Esophagus (tissue), 2 donors: Measurements from ENCODE around the gene HSPA1L. TPM values are rescaled to one million over a fixed set of nuclear protein-coding genes. Genes with fewer than 3 reads are reported as not detected.
"Not testable (repeated sequence)": the region's sequence is repeated elsewhere in the genome, so short reads cannot be mapped to it uniquely, and the experiment has no call there.

Experiments used
- H3K27ac ChIP-seq, 2 donors: one replicate each; pipeline ENCODE4 v1.5.1; 2013; ENCODE audit warnings: low read depth in 2 of 2, mild to moderate bottlenecking in 2 of 2, inconsistent platforms in 1 of 2, low read length in 1 of 2, moderate library complexity in 1 of 2
- H3K27me3 ChIP-seq, 2 donors: one replicate each; pipeline ENCODE4 v1.6.1; 2013; ENCODE audit warnings: low read length in 2 of 2, control low read depth in 1 of 2, mild to moderate bottlenecking in 1 of 2; ENCODE audit not compliant: insufficient read depth in 2 of 2, control insufficient read depth in 1 of 2
- H3K36me3 ChIP-seq, 2 donors: one replicate each; pipeline ENCODE4 v1.6.1; 2013; ENCODE audit warnings: low read length in 1 of 2; ENCODE audit not compliant: control insufficient read depth in 2 of 2, insufficient read depth in 2 of 2
- H3K4me1 ChIP-seq, 2 donors: one replicate each; pipeline ENCODE4 v1.6.1; 2013; ENCODE audit warnings: low read length in 1 of 2; ENCODE audit not compliant: control insufficient read depth in 2 of 2, insufficient read depth in 2 of 2
- H3K4me3 ChIP-seq, 2 donors: one replicate each; pipeline ENCODE4 v1.5.1; 2013; ENCODE audit warnings: low read length in 2 of 2, mild to moderate bottlenecking in 2 of 2, low read depth in 1 of 2, moderate library complexity in 1 of 2
- H3K9me3 ChIP-seq, 2 donors: one replicate each; pipeline ENCODE4 v1.6.1; 2013; ENCODE audit warnings: mild to moderate bottlenecking in 2 of 2, low read depth in 1 of 2, low read length in 1 of 2, moderate library complexity in 1 of 2; ENCODE audit not compliant: control insufficient read depth in 2 of 2, insufficient read depth in 1 of 2
- WGBS, 2 donors: extraction: QIAGEN DNeasy Blood & Tissue Kit; methylation state at CpG; one replicate each; pipeline ENCODE4 v1.1.7; 2013; 5-methylcytosine and 5-hydroxymethylcytosine counted together
- polyA plus RNA-seq, 2 donors: library from polyadenylated mRNA; stranded (reverse); fragments of 200-250 nt; gene quantifications; one replicate each; pipeline ENCODE4 v1.2.3, GENCODE V29; 2013
- donor health status: healthy with polysubstance abuse.
- donor health status: Bipolar disorder and iron deficiency.

The HSPA1L gene
- polyA plus RNA-seq, 2 donors: 0.39 to 0.42 TPM

GRCh38 chr6:31817929-31818511 lies 2.9 kb upstream of the HSPA1L start:
- not testable (repeated sequence) for H3K4me1 ChIP-seq, H3K27me3 ChIP-seq, H3K9me3 ChIP-seq, H3K36me3 ChIP-seq
- Histone ChIP-seq H3K27ac (peak overlapping the region; percentile 66 to 77), H3K4me3 (peak overlapping the region; percentile 45 to 52)
- 19 to 44% methylated on average over 8 of the region's 8 CpGs for WGBS, 2 donors

- not testable (repeated sequence) for H3K4me1 ChIP-seq, H3K9me3 ChIP-seq, H3K36me3 ChIP-seq, H3K27me3 ChIP-seq
- Histone ChIP-seq H3K4me3 (peak overlapping the region; percentile 52 to 70), H3K27ac (peak overlapping the region; percentile 69 to 81)
- 17 to 29% methylated on average over 12 to 15 of the region's 37 CpGs for WGBS, 2 donors
These were observed 2.2 kb upstream of the HSPA1L start for GRCh38 chr6:31817133-31817928.

- peak overlapping the region; percentile 99 to 100 for H3K27ac ChIP-seq
These were observed 432 bp downstream of the HSPA1L start for GRCh38 chr6:31814677-31815024.

GRCh38 chr6:31813465-31813849 lies 1.6 kb downstream of the HSPA1L start:
- H3K27ac ChIP-seq: peak overlapping the region; percentile 80 to 99
- no peaks in the 10 kb centered on the region for H3K36me3 ChIP-seq
- H3K27me3 ChIP-seq: no peaks in the 10 kb centered on the region
- H3K9me3 ChIP-seq: no peaks in the 10 kb centered on the region
- H3K4me3 ChIP-seq: no peak overlapping the region
- H3K4me1 ChIP-seq: peaks cover 0 to 3% of the 10 kb centered on the region in 2 donors
- 92% methylated on average over 7 of the region's 7 CpGs for WGBS, 2 donors

More at GRCh38 chr6:31814677-31815024, 432 bp downstream of the HSPA1L start:
- Histone ChIP-seq H3K9me3 (no peaks in the 10 kb centered on the region), H3K4me3 (peak overlapping the region; percentile 75 to 84), H3K27me3 (no peaks in the 10 kb centered on the region), H3K36me3 (no peaks in the 10 kb centered on the region), H3K4me1 (peaks cover 0 to 3% of the 10 kb centered on the region in 2 donors)
- 0 to 1% methylated on average over 13 of the region's 13 CpGs for WGBS, 2 donors

- 91 to 92% methylated on average over 12 of the region's 12 CpGs for WGBS, 2 donors
- Histone ChIP-seq H3K9me3 (no peaks in the 10 kb centered on the region), H3K27ac (no peak overlapping the region), H3K4me3 (no peak overlapping the region), H3K27me3 (no peaks in the 10 kb centered on the region), H3K36me3 (no peaks in the 10 kb centered on the region), H3K4me1 (peaks cover 0 to 3% of the 10 kb centered on the region in 2 donors)
These were observed 3.4 kb downstream of the HSPA1L start for GRCh38 chr6:31811645-31812044.

- H3K4me1 ChIP-seq, H3K27me3 ChIP-seq, H3K9me3 ChIP-seq, H3K4me3 ChIP-seq, H3K36me3 ChIP-seq, H3K27ac ChIP-seq: not testable (repeated sequence)
- 91 to 93% methylated on average over 10 of the region's 10 CpGs for WGBS, 2 donors
These were observed 6.5 kb downstream of the HSPA1L start for GRCh38 chr6:31808599-31808998.

- Histone ChIP-seq H3K36me3 (no peaks in the 10 kb centered on the region), H3K27me3 (no peaks in the 10 kb centered on the region), H3K4me3 (peak within 1 kb of the TSS; percentile 60 to 69), H3K9me3 (no peaks in the 10 kb centered on the region), H3K4me1 (peaks cover 0 to 2% of the 10 kb centered on the region in 2 donors), H3K27ac (peak within 1 kb of the TSS; percentile 94 to 97)
- WGBS, 2 donors: 0 to 1% methylated on average over 49 to 51 of the region's 51 CpGs
These were observed 8.4 kb downstream of the HSPA1L start, which contains the start of gene LSM2 for GRCh38 chr6:31806470-31807272. Gene LSM2 (minus strand): TSS chr6:31806966. CDS start chr6:31806757, 209 bp downstream.

GRCh38 chr6:31805939-31806469 lies 9.1 kb downstream of the HSPA1L start:
- WGBS, 2 donors: 6 to 10% methylated on average over 7 of the region's 7 CpGs
- no peaks in the 10 kb centered on the region for H3K9me3 ChIP-seq
- peak overlapping the region; percentile 94 to 97 for H3K27ac ChIP-seq
- H3K36me3 ChIP-seq: no peaks in the 10 kb centered on the region
- peaks cover 0 to 2% of the 10 kb centered on the region in 2 donors for H3K4me1 ChIP-seq
- H3K4me3 ChIP-seq: peak overlapping the region; percentile 60 to 69
- H3K27me3 ChIP-seq: no peaks in the 10 kb centered on the region
